ENCODE measurements around the gene POU6F2. TPM values are rescaled to one million over a fixed set of nuclear protein-coding genes. Genes with fewer than 3 reads are reported as not detected.

The POU6F2 gene
- total RNA-seq, 4 donors from 2014 or later = not detected

- no peaks in the 10 kb centered on the region for H3K4me1 ChIP-seq
- peaks cover 0 to 2% (median 0%) of the 10 kb centered on the region in 4 donors for H3K27me3 ChIP-seq
- intact Hi-C loops (cut with DNase I) = no loop called here
- 75% methylated on average over 3 of the region's 3 CpGs for WGBS
- H3K4me3 ChIP-seq = no peak overlapping the region
- H3K36me3 ChIP-seq = no peaks in the 10 kb centered on the region
- H3K27ac ChIP-seq (replicated peaks in 1 of 4) = no peak overlapping the region
- peak; percentile 37 for DNase-seq (ENCODE audit: extremely low spot score)
- TF ChIP-seq POLR2AphosphoS5 (IDR thresholded peaks at IDR 0.05) (no peak), EP300 (IDR thresholded peaks at IDR 0.05) (no peak), CTCF (IDR thresholded peaks at IDR 0.05) (no peak), POLR2A (IDR thresholded peaks at IDR 0.05; ENCODE audit: low read depth) (no peak)
- H3K9me3 ChIP-seq = no peaks in the 10 kb centered on the region
These were observed 533.2 kb downstream of the POU6F2 start for GRCh38 chr7:39510864-39511354.

- Histone ChIP-seq H3K4me3 (no peak overlapping the region), H3K9me3 (no peaks in the 10 kb centered on the region), H3K27me3 (peaks cover 0 to 4% (median 0%) of the 10 kb centered on the region in 4 donors), H3K4me1 (peaks cover 0 to 5% (median 2%) of the 10 kb centered on the region in 4 donors), H3K36me3 (no peaks in the 10 kb centered on the region), H3K27ac (replicated peaks in 1 of 4) (no peak overlapping the region)
- no peak for DNase-seq (ENCODE audit: extremely low spot score)
- 78% methylated on average over 8 of the region's 8 CpGs for WGBS
- intact Hi-C loops (cut with DNase I) = loop anchor here (5.0 kb wide), 1 partner anchor 718 kb away; no protein-coding TSS in a partner anchor
- TF ChIP-seq EP300 (IDR thresholded peaks at IDR 0.05) (no peak), CTCF (IDR thresholded peaks at IDR 0.05) (no peak), POLR2AphosphoS5 (IDR thresholded peaks at IDR 0.05) (no peak), POLR2A (IDR thresholded peaks at IDR 0.05; ENCODE audit: low read depth) (no peak)
These were observed 538.0 kb downstream of the POU6F2 start for GRCh38 chr7:39515534-39516228.

- H3K27ac ChIP-seq (replicated peaks in 1 of 4) = no peak overlapping the region
- no peaks in the 10 kb centered on the region for H3K36me3 ChIP-seq
- intact Hi-C loops (cut with DNase I) = loop anchor here (5.0 kb wide), 1 partner anchor 719 kb away; no protein-coding TSS in a partner anchor
- peaks cover 0 to 5% (median 2%) of the 10 kb centered on the region in 4 donors for H3K4me1 ChIP-seq
- no peak overlapping the region for H3K4me3 ChIP-seq
- no peaks in the 10 kb centered on the region for H3K9me3 ChIP-seq
- H3K27me3 ChIP-seq = peaks cover 0 to 4% (median 0%) of the 10 kb centered on the region in 4 donors
- TF ChIP-seq CTCF (IDR thresholded peaks at IDR 0.05) = no peak
- no peak for TF ChIP-seq EP300 (IDR thresholded peaks at IDR 0.05)
- no peak for TF ChIP-seq POLR2AphosphoS5 (IDR thresholded peaks at IDR 0.05)
- no peak for TF ChIP-seq POLR2A (IDR thresholded peaks at IDR 0.05; ENCODE audit: low read depth)
- no peak for DNase-seq (ENCODE audit: extremely low spot score)
- WGBS = 73% methylated on average over 7 of the region's 7 CpGs
These were observed 538.8 kb downstream of the POU6F2 start for GRCh38 chr7:39516498-39516897.

GRCh38 chr7:39517240-39517639 lies 539.5 kb downstream of the POU6F2 start:
- H3K36me3 ChIP-seq = no peaks in the 10 kb centered on the region
- H3K27me3 ChIP-seq = peaks cover 0 to 9% (median 0%) of the 10 kb centered on the region in 4 donors
- no peak overlapping the region for H3K4me3 ChIP-seq
- intact Hi-C loops (cut with DNase I) = loop anchor here (5.0 kb wide), 1 partner anchor 720 kb away; no protein-coding TSS in a partner anchor
- H3K27ac ChIP-seq (replicated peaks in 1 of 4) = no peak overlapping the region
- TF ChIP-seq POLR2A (IDR thresholded peaks at IDR 0.05; ENCODE audit: low read depth) (no peak), POLR2AphosphoS5 (IDR thresholded peaks at IDR 0.05) (no peak), CTCF (IDR thresholded peaks at IDR 0.05) (no peak), EP300 (IDR thresholded peaks at IDR 0.05) (no peak)
- peaks cover 0 to 5% (median 2%) of the 10 kb centered on the region in 4 donors for H3K4me1 ChIP-seq
- WGBS = 73% methylated on average over 3 of the region's 3 CpGs
- peak; percentile 82 for DNase-seq (ENCODE audit: extremely low spot score)
- no peaks in the 10 kb centered on the region for H3K9me3 ChIP-seq

Small RNA genes within 50 kb of the gene (small RNA-seq; reads per million reads assigned to genes)
- 0 to 3.0 (median 0.56) reads per million in 3 donors for gene SNORA20B

Other genes starting within 250 kb of the POU6F2 start
- 10 to 100 TPM; 32.0 to 50.3 (median 32.9) TPM for gene VPS41, start 68.7 kb upstream of the POU6F2 start, total RNA-seq